Common myeloid progenitor, CD34-positive (primary cell): ENCODE results near the gene PRCD.
A peak's percentile ranks its signal among the peaks of the same experiment; 100 is the strongest.

ENCODE experiments used
- CTCF ChIA-PET: fragments of 350-600 bp; sonication (Branson Sonifier 250); formaldehyde crosslinking; loops from one replicate; lab custom pipeline; 2021; ENCODE audit warnings: antibody characterized with exemption; lab: Charles Lee
- POLR2A ChIA-PET: fragments of 350-600 bp; sonication (Branson Sonifier 250); formaldehyde crosslinking; loops from one replicate; lab custom pipeline; 2021; ENCODE audit warnings: antibody characterized with exemption; lab: Charles Lee
- DNase-seq, 3 donors: peaks; one replicate each; pipeline versions ENCODE4 v3.0.0 to v3.0.0-alpha.2; 2013
- H3K27ac ChIP-seq, 2 experiments: 1 replicate in 1 of 2; 2 replicates in 1 of 2; pipeline ENCODE4 v1.7.0; 2013; ENCODE audit warnings: inconsistent platforms in 2 of 2, low read length in 2 of 2, mild to moderate bottlenecking in 2 of 2, low read depth in 1 of 2, moderate library complexity in 1 of 2; ENCODE audit not compliant: severe bottlenecking in 2 of 2, insufficient read depth in 1 of 2, poor library complexity in 1 of 2
- H3K27me3 ChIP-seq, 5 experiments: replicated peaks in 2 of 5; 1 replicate in 3 of 5; 2 replicates in 2 of 5; pipeline versions ENCODE4 v1.6.1 to v1.7.0; 2013; ENCODE audit warnings: low read length in 4 of 5, mild to moderate bottlenecking in 2 of 5, moderate library complexity in 2 of 5, inconsistent platforms in 1 of 5; ENCODE audit not compliant: insufficient read depth in 5 of 5, control insufficient read depth in 4 of 5
- H3K36me3 ChIP-seq, 4 experiments: 1 replicate in 2 of 4; 2 replicates in 2 of 4; pipeline versions ENCODE4 v1.6.1 to v1.7.0; 2013; ENCODE audit warnings: low read length in 3 of 4, control low read depth in 1 of 4, mild to moderate bottlenecking in 1 of 4; ENCODE audit not compliant: control insufficient read depth in 4 of 4, insufficient read depth in 4 of 4
- H3K4me1 ChIP-seq, 4 experiments: 1 replicate in 3 of 4; 2 replicates in 1 of 4; pipeline versions ENCODE4 v1.6.1 to v1.7.1; 2013; ENCODE audit warnings: low read length in 3 of 4, mild to moderate bottlenecking in 3 of 4, control low read depth in 1 of 4, inconsistent platforms in 1 of 4, moderate library complexity in 1 of 4; ENCODE audit not compliant: control insufficient read depth in 4 of 4, insufficient read depth in 4 of 4; ENCODE audit errors: control extremely low read depth in 1 of 4
- H3K4me3 ChIP-seq, 7 experiments: 1 replicate in 4 of 7; 2 replicates in 3 of 7; pipeline versions ENCODE4 v1.5.1 to v1.7.0; 2013; ENCODE audit warnings: mild to moderate bottlenecking in 7 of 7, low read length in 6 of 7, moderate library complexity in 6 of 7, inconsistent platforms in 2 of 7, low read depth in 2 of 7, control low read depth in 1 of 7; ENCODE audit not compliant: insufficient read depth in 4 of 7, control insufficient read depth in 1 of 7; ENCODE audit errors: extremely low read depth in 1 of 7
- H3K9me3 ChIP-seq, 5 experiments: 1 replicate in 4 of 5; 2 replicates in 1 of 5; pipeline versions ENCODE4 v1.6.1 to v1.7.1; 2013; ENCODE audit warnings: low read length in 4 of 5, mild to moderate bottlenecking in 2 of 5, inconsistent platforms in 1 of 5, low read depth in 1 of 5, moderate library complexity in 1 of 5; ENCODE audit not compliant: control insufficient read depth in 4 of 5, insufficient read depth in 2 of 5; ENCODE audit errors: control extremely low read depth in 1 of 5
- WGBS: methylation state at CpG from one replicate; pipeline ENCODE4 v1.1.5; 2013; ENCODE audit not compliant: insufficient coverage; 5-methylcytosine and 5-hydroxymethylcytosine counted together

Gene PRCD

GRCh38 chr17:76493505-76494167, 46.2 kb upstream of the PRCD start:
- Histone ChIP-seq H3K9me3 (no peaks in the 10 kb centered on the region), H3K36me3 (no peaks in the 10 kb centered on the region), H3K27ac (peak overlapping the region; percentile 50 to 73), H3K4me1 (peaks cover 0 to 62% (median 36%) of the 10 kb centered on the region in 4 experiments), H3K4me3 (peak overlapping the region in 5 of 7 experiments; percentile 24 to 63 (median 50)), H3K27me3 (no peaks in the 10 kb centered on the region)
- 62% methylated on average over 13 of the region's 21 CpGs for WGBS
- POLR2A ChIA-PET: interaction anchor here (0.6 to 0.8 kb wide), 2 partner anchors 13 to 1029 kb away, joined by 3 to 4 read pairs; no protein-coding TSS in a partner anchor
- CTCF ChIA-PET: interaction anchor here (0.9 to 37.8 kb wide), 9 partner anchors 9 to 105 kb away, joined by 3 to 787 read pairs (median 5); partner anchors contain the start of genes AANAT and UBE2O
- peak in 1 of 3 donors; percentile 40 for DNase-seq

- CTCF ChIA-PET: interaction anchor here (4.9 to 37.8 kb wide), 2 partner anchors 10 to 30 kb away, joined by 34 to 787 read pairs; partner anchors contain the start of genes AANAT and UBE2O
- POLR2A ChIA-PET: no interaction called here
- H3K4me3 ChIP-seq: no peak overlapping the region
Observed at GRCh38 chr17:76495663-76496400, 44.0 kb upstream of the PRCD start.

GRCh38 chr17:76496464-76496863, 43.4 kb upstream of the PRCD start:
- no peak overlapping the region for H3K4me3 ChIP-seq
- H3K9me3 ChIP-seq: no peaks in the 10 kb centered on the region
- no peak for DNase-seq
- ChIA-PET CTCF (interaction anchor here (4.9 to 37.8 kb wide), 2 partner anchors 9 to 31 kb away, joined by 34 to 787 read pairs; partner anchors contain the start of genes AANAT and UBE2O), POLR2A (no interaction called here)
- WGBS: 98% methylated on average over 5 of the region's 6 CpGs
- H3K36me3 ChIP-seq: no peaks in the 10 kb centered on the region
- H3K27ac ChIP-seq: no peak overlapping the region
- no peaks in the 10 kb centered on the region for H3K27me3 ChIP-seq
- peaks cover 0 to 74% (median 43%) of the 10 kb centered on the region in 4 experiments for H3K4me1 ChIP-seq

More at GRCh38 chr17:76495663-76496400, 44.0 kb upstream of the PRCD start:
- H3K27ac ChIP-seq: no peak overlapping the region
- no peak for DNase-seq
- H3K9me3 ChIP-seq: no peaks in the 10 kb centered on the region
- peaks cover 0 to 76% (median 43%) of the 10 kb centered on the region in 4 experiments for H3K4me1 ChIP-seq
- H3K36me3 ChIP-seq: no peaks in the 10 kb centered on the region
- 95% methylated on average over 14 of the region's 16 CpGs for WGBS
- H3K27me3 ChIP-seq: no peaks in the 10 kb centered on the region

- H3K9me3 ChIP-seq: no peaks in the 10 kb centered on the region
- no peaks in the 10 kb centered on the region for H3K36me3 ChIP-seq
- H3K4me3 ChIP-seq: no peak overlapping the region
- peaks cover 0 to 74% (median 38%) of the 10 kb centered on the region in 4 experiments for H3K4me1 ChIP-seq
- 100% methylated on average over 2 of the region's 2 CpGs for whole genome bisulfite sequencing
- ChIA-PET POLR2A (no interaction called here), CTCF (interaction anchor here (37.8 kb wide), 1 partner anchor 32 kb away, joined by 787 read pairs; the partner anchor contains the start of genes AANAT and UBE2O)
- H3K27me3 ChIP-seq: no peaks in the 10 kb centered on the region
- no peak for DNase-seq
- no peak overlapping the region for H3K27ac ChIP-seq
Observed at GRCh38 chr17:76497699-76497978, 42.2 kb upstream of the PRCD start.

- ChIA-PET POLR2A (no interaction called here), CTCF (interaction anchor here (1.2 to 37.8 kb wide), 2 partner anchors 9 to 32 kb away, joined by 5 to 787 read pairs; partner anchors contain the start of genes AANAT and UBE2O)
- Histone ChIP-seq H3K4me3 (no peak overlapping the region), H3K9me3 (no peaks in the 10 kb centered on the region), H3K27ac (no peak overlapping the region), H3K4me1 (peaks cover 0 to 72% (median 32%) of the 10 kb centered on the region in 4 experiments), H3K27me3 (no peaks in the 10 kb centered on the region), H3K36me3 (no peaks in the 10 kb centered on the region)
- WGBS: 93% methylated on average over 25 of the region's 31 CpGs
- DNase-seq: no peak
Observed at GRCh38 chr17:76497979-76498875, 41.6 kb upstream of the PRCD start.

GRCh38 chr17:76498876-76499251, 41.0 kb upstream of the PRCD start:
- ChIA-PET POLR2A (no interaction called here), CTCF (interaction anchor here (1.2 to 37.8 kb wide), 2 partner anchors 8 to 33 kb away, joined by 5 to 787 read pairs; partner anchors contain the start of genes AANAT and UBE2O)
- Histone ChIP-seq H3K4me3 (no peak overlapping the region), H3K27ac (no peak overlapping the region), H3K36me3 (no peaks in the 10 kb centered on the region), H3K4me1 (peaks cover 0 to 66% (median 26%) of the 10 kb centered on the region in 4 experiments), H3K27me3 (no peaks in the 10 kb centered on the region), H3K9me3 (no peaks in the 10 kb centered on the region)
- WGBS: 94% methylated on average over 3 of the region's 4 CpGs
- DNase-seq: no peak
